Stimulated activated CD4-positive, alpha-beta T cell treated with anti-CD3 and anti-CD28 coated beads, Interleukin-15, amount 100 ng/mL, for 1 hour (primary cell): ENCODE results near the gene CEP97.
"Not testable (repeated sequence)": the region's sequence is repeated elsewhere in the genome, so short reads cannot be mapped to it uniquely, and the experiment has no call there.

Source experiments
- DNase-seq, 2 donors: peaks; one replicate each; pipeline ENCODE4 v3.0.0-alpha.2; 2020; ENCODE audit warnings: low read depth in 1 of 2, low spot score in 1 of 2

CEP97 gene

GRCh38 chr3:101758224-101758623, 33.8 kb downstream of the CEP97 start:
- no peak for DNase-seq

GRCh38 chr3:101762041-101762646, 37.7 kb downstream of the CEP97 start:
- no peak for DNase-seq

GRCh38 chr3:101777745-101778281, 53.4 kb downstream of the CEP97 start:
- not testable (repeated sequence) for DNase-seq

GRCh38 chr3:101778385-101779046, 54.1 kb downstream of the CEP97 start:
- DNase-seq, result no peak

GRCh38 chr3:101779047-101779821, 54.8 kb downstream of the CEP97 start, which contains the start of gene NXPE3:
NXPE3 (plus strand) TSS chr3:101779211; CDS start chr3:101785597, 6,386 bp downstream.
- DNase-seq, result peak; percentile 83 to 92

- no peak for DNase-seq
Observed at GRCh38 chr3:101779822-101780381, 55.5 kb downstream of the CEP97 start.

GRCh38 chr3:101780661-101781060, 56.2 kb downstream of the CEP97 start:
- no peak for DNase-seq

GRCh38 chr3:101781166-101781565, 56.8 kb downstream of the CEP97 start:
- no peak for DNase-seq

GRCh38 chr3:101784855-101785613, 60.6 kb downstream of the CEP97 start:
- no peak for DNase-seq

- DNase-seq, result no peak
Observed at GRCh38 chr3:101791778-101792177, 67.4 kb downstream of the CEP97 start.

GRCh38 chr3:101796077-101796680, 71.8 kb downstream of the CEP97 start:
- DNase-seq, result no peak

- DNase-seq, result no peak
Observed at GRCh38 chr3:101801174-101801573, 76.8 kb downstream of the CEP97 start.

GRCh38 chr3:101802179-101802578, 77.8 kb downstream of the CEP97 start:
- no peak for DNase-seq

GRCh38 chr3:101803173-101803782, 78.9 kb downstream of the CEP97 start:
- DNase-seq, result no peak

GRCh38 chr3:101803939-101804338, 79.5 kb downstream of the CEP97 start:
- DNase-seq, result no peak

GRCh38 chr3:101806491-101806890, 82.1 kb downstream of the CEP97 start:
- no peak for DNase-seq

GRCh38 chr3:101807888-101808287, 83.5 kb downstream of the CEP97 start:
- no peak for DNase-seq

GRCh38 chr3:101809178-101810021, 85.0 kb downstream of the CEP97 start:
- DNase-seq, result no peak

- no peak for DNase-seq
Observed at GRCh38 chr3:101810022-101810418, 85.6 kb downstream of the CEP97 start.
